GM18508 (cell line): ENCODE measurements around the gene AZIN2.
"Not testable (repeated sequence)": the region's sequence is repeated elsewhere in the genome, so short reads cannot be mapped to it uniquely, and the experiment has no call there.

Source experiments
- ATAC-seq: cut with Tn5 transposase; IDR thresholded peaks from one replicate; pipeline ENCODE4 v1.9.1; 2021; ENCODE audit warnings: moderate number of reproducible peaks; ENCODE audit not compliant: insufficient read depth, unreplicated experiment

Gene AZIN2

GRCh38 chr1:33056426-33056825 lies 24.5 kb upstream of the AZIN2 start:
- ATAC-seq: no peak

- ATAC-seq: no peak
Measured at GRCh38 chr1:33057095-33057494, 23.9 kb upstream of the AZIN2 start.

GRCh38 chr1:33060579-33061083 lies 20.3 kb upstream of the AZIN2 start:
- no peak for ATAC-seq

GRCh38 chr1:33061834-33062233 lies 19.1 kb upstream of the AZIN2 start:
- no peak for ATAC-seq

- ATAC-seq: not testable (repeated sequence)
Measured at GRCh38 chr1:33064284-33064683, 16.7 kb upstream of the AZIN2 start.

GRCh38 chr1:33065301-33065700 lies 15.7 kb upstream of the AZIN2 start:
- no peak for ATAC-seq

GRCh38 chr1:33066477-33066876 lies 14.5 kb upstream of the AZIN2 start:
- not testable (repeated sequence) for ATAC-seq

GRCh38 chr1:33068108-33068507 lies 12.8 kb upstream of the AZIN2 start:
- not testable (repeated sequence) for ATAC-seq

- ATAC-seq: no peak
Measured at GRCh38 chr1:33070628-33071027, 10.3 kb upstream of the AZIN2 start.

- ATAC-seq: no peak
Measured at GRCh38 chr1:33072707-33073106, 8.2 kb upstream of the AZIN2 start.

GRCh38 chr1:33074193-33074945 lies 6.6 kb upstream of the AZIN2 start:
- no peak for ATAC-seq

- ATAC-seq: no peak
Measured at GRCh38 chr1:33078030-33078591, 2.8 kb upstream of the AZIN2 start.

GRCh38 chr1:33080373-33080772 lies 580 bp upstream of the AZIN2 start:
- no peak for ATAC-seq

- ATAC-seq: no peak
Measured at GRCh38 chr1:33081554-33082305, 777 bp downstream of the AZIN2 start.

- ATAC-seq: no peak
Measured at GRCh38 chr1:33082575-33083108, 1.7 kb downstream of the AZIN2 start.

- no peak for ATAC-seq
Measured at GRCh38 chr1:33085332-33085731, 4.4 kb downstream of the AZIN2 start.

- ATAC-seq: no peak
Measured at GRCh38 chr1:33086384-33086850, 5.5 kb downstream of the AZIN2 start.

GRCh38 chr1:33087677-33088076 lies 6.7 kb downstream of the AZIN2 start:
- no peak for ATAC-seq

GRCh38 chr1:33088119-33088906 lies 7.4 kb downstream of the AZIN2 start:
- ATAC-seq: no peak

- no peak for ATAC-seq
Measured at GRCh38 chr1:33089457-33089856, 8.5 kb downstream of the AZIN2 start.
